Upper lobe of right lung (tissue), 1 donor: ENCODE measurements around the gene FSHB. TPM values are rescaled to one million over a fixed set of nuclear protein-coding genes. Genes with fewer than 3 reads are reported as not detected.
"Not testable (repeated sequence)": the region's sequence is repeated elsewhere in the genome, so short reads cannot be mapped to it uniquely, and the experiment has no call there.

Experiments used
- ATAC-seq: fragments of 200-7000 bp; cut with Tn5 transposase; one replicate; pipeline ENCODE4 v1.9.1; 2020; ENCODE audit warnings: mild to moderate bottlenecking, moderate library complexity
- DNase-seq: peaks from one replicate; pipeline ENCODE4 v3.0.0-alpha.2; 2020
- H3K27ac ChIP-seq: fragments of 200-600 bp; one replicate; pipeline ENCODE4 v1.8.0; 2022
- H3K27me3 ChIP-seq: fragments of 200-600 bp; one replicate; pipeline ENCODE4 v1.8.0; 2022; ENCODE audit warnings: mild to moderate bottlenecking
- H3K36me3 ChIP-seq: fragments of 200-600 bp; one replicate; pipeline ENCODE4 v1.8.0; 2022
- H3K4me1 ChIP-seq: fragments of 200-600 bp; one replicate; pipeline ENCODE4 v1.8.0; 2022
- H3K4me3 ChIP-seq: fragments of 200-600 bp; one replicate; pipeline ENCODE4 v1.8.0; 2022; ENCODE audit warnings: mild to moderate bottlenecking
- H3K9me3 ChIP-seq: fragments of 200-600 bp; one replicate; pipeline ENCODE4 v1.8.0; 2022
- intact Hi-C: fragments of 100-400 bp; cut with DNase I; formaldehyde crosslinking; loops from one replicate; pipeline ENCODE4 v1.11.0; 2022
- total RNA-seq: library from RNA; stranded (reverse); fragmentation: NEBNext Ultra II Directional; extraction: Animal tissue kit (Norgen Biotek cat#: 25700); gene quantifications from one replicate; pipeline ENCODE4 v1.2.1, GENCODE V29; 2021
- TF ChIP-seq, protein P1 (sequence below): fragments of 200-600 bp; IDR thresholded peaks from one replicate; pipeline ENCODE4 v1.8.0; 2022; ENCODE audit warnings: antibody characterized with exemption
- donor health status: DM: no; HTN: yes; CAD: no; lungs with severe emphysema.

The FSHB gene
- total RNA-seq, 1 donor from 2014 or later, result not detected

DNA sequence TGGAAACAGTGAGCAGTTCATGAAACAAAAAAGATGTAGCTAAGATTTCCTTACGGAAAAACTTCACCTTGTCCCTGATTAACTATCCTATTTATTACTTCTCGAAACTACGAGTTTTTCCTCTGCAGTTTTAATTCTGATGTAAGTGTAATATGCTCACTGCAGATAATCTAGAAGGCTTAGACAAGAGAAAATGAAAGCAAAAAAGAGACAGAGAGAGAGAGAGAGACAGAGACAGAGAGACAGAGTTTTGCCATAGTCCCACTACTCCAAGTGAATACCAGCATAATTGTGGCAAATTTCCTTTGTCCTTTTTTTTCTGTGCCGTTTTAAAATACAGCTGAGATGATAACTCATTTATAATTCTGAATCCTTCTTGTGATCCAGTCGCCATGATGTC is 24.8 kb downstream of the FSHB start:
- Histone ChIP-seq H3K36me3 (no peaks in the 10 kb centered on the region), H3K27ac (no peak overlapping the region), H3K9me3 (no peaks in the 10 kb centered on the region), H3K4me1 (no peaks in the 10 kb centered on the region), H3K4me3 (no peak overlapping the region), H3K27me3 (no peaks in the 10 kb centered on the region)
- intact Hi-C loops, result no loop called here
- TF ChIP-seq, protein P1, sequence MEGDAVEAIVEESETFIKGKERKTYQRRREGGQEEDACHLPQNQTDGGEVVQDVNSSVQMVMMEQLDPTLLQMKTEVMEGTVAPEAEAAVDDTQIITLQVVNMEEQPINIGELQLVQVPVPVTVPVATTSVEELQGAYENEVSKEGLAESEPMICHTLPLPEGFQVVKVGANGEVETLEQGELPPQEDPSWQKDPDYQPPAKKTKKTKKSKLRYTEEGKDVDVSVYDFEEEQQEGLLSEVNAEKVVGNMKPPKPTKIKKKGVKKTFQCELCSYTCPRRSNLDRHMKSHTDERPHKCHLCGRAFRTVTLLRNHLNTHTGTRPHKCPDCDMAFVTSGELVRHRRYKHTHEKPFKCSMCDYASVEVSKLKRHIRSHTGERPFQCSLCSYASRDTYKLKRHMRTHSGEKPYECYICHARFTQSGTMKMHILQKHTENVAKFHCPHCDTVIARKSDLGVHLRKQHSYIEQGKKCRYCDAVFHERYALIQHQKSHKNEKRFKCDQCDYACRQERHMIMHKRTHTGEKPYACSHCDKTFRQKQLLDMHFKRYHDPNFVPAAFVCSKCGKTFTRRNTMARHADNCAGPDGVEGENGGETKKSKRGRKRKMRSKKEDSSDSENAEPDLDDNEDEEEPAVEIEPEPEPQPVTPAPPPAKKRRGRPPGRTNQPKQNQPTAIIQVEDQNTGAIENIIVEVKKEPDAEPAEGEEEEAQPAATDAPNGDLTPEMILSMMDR, result no peak
- no peak for ATAC-seq
- DNase-seq, result no peak

DNA sequence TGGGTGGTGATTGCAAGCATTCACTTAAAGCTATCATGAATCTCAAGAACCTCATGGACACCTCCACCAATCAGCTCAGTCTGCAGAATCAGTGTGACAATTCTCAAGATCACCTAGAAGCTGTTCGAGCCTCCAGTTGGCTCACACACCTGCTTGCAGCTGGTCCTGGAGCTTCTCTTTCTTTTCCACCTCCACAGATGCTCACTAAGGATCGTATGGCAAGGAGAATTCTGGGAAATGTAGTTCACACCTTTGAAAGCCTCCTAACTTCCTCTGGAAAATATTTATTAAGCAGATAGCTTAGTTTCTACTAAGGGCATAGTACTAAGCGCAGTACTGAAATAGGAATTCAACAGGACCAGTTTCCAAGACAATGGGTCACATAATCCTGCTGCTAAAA is 26.2 kb downstream of the FSHB start:
- H3K27ac ChIP-seq, result no peak overlapping the region
- TF ChIP-seq, protein P1, result no peak
- H3K4me1 ChIP-seq, result no peaks in the 10 kb centered on the region
- H3K4me3 ChIP-seq, result no peak overlapping the region
- no peaks in the 10 kb centered on the region for H3K27me3 ChIP-seq
- intact Hi-C loops, result no loop called here
- H3K9me3 ChIP-seq, result no peaks in the 10 kb centered on the region
- no peaks in the 10 kb centered on the region for H3K36me3 ChIP-seq
- DNase-seq (no peak), ATAC-seq (no peak)

DNA sequence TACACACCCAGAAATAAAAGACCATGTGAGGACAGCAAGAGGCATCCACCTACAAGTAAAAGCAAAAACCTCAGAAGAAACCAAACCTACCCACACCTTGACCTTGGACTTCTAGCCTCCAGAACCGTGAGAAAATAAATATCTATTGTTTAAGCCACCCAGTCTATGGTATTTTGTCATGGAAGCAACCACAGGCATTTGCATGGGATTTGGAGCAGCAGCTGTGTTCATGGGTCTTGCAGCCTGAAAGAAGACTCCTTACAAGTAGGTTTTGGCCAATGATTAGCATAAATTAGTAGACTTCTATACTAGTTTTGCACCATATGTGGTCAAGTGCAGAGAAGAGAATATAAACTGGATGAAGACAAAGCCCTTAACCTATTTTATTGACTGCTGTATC is 27.9 kb downstream of the FSHB start:
- TF ChIP-seq, protein P1, result no peak
- no peak for ATAC-seq
- no peaks in the 10 kb centered on the region for H3K27me3 ChIP-seq

DNA sequence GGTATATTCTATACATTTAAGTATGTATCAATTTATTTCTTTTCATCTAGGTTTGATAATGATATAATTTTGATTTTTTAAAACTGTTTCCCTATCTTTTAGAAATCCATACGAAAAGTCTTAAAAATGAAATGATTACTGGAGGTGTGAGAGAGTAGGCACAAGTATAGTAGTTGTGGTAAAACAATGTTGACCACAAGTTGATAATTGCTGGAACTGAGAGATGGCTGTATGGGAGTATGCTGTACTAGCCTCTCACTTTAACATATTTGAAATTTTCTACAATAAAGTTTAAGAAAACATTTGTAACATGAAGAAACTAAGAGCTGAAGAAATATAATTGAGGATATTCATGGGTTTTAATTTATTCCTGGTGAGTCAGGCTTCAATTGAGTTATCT is 30.0 kb downstream of the FSHB start:
- Histone ChIP-seq H3K4me3 (no peak overlapping the region), H3K9me3 (no peaks in the 10 kb centered on the region), H3K27ac (no peak overlapping the region), H3K27me3 (no peaks in the 10 kb centered on the region), H3K36me3 (no peaks in the 10 kb centered on the region), H3K4me1 (no peaks in the 10 kb centered on the region)
- intact Hi-C loops, result no loop called here
- no peak for DNase-seq
- ATAC-seq, result no peak
- TF ChIP-seq, protein P1, result no peak

More for the DNA sequence above, 27.9 kb downstream of the FSHB start:
- Histone ChIP-seq H3K4me1 (no peaks in the 10 kb centered on the region), H3K27ac (no peak overlapping the region), H3K9me3 (no peaks in the 10 kb centered on the region), H3K36me3 (no peaks in the 10 kb centered on the region), H3K4me3 (no peak overlapping the region)
- intact Hi-C loops, result no loop called here
- DNase-seq, result no peak

DNA sequence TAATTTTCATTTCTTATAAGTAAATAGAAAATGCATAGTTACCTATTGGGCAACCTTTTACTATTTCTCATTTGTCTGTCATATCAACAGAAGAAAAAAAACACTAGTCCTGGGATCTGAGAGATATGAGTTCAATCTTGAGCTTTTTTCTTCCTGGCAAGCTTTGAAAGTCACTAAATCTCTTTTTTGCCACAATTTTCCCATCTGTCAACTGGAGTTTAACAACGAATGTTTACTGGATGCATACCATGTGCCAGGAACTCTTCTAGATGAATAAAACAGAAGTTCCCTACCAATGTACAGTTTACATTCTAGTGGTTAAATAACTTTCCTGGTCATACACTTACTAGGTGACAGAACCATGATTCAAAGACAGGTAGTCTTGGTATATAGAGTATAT is 31.0 kb downstream of the FSHB start:
- H3K27me3 ChIP-seq, result no peaks in the 10 kb centered on the region
- no peaks in the 10 kb centered on the region for H3K4me1 ChIP-seq
- DNase-seq (no peak), ATAC-seq (no peak)
- no peak overlapping the region for H3K27ac ChIP-seq
- no peaks in the 10 kb centered on the region for H3K9me3 ChIP-seq
- intact Hi-C loops, result no loop called here
- TF ChIP-seq, protein P1, result no peak
- no peak overlapping the region for H3K4me3 ChIP-seq
- no peaks in the 10 kb centered on the region for H3K36me3 ChIP-seq

DNA sequence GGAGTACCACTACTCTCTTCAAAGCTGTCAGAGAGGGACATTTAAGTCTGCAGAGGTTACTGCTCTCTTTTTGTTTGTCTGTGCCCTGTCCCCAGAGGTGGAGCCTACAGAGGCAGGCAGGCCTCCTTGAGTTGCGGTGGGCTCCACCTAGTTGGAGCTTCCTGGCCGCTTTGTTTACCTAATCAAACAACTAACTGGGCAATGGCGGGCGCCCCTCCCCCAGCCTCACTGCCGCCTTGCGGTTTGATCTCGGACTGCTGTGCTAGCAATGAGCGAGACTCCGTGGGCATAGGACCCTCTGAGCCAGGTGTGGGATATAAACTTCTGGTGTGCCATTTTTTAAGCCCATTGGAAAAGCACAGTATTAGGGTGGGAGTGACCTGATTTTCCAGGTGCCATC is 37.8 kb downstream of the FSHB start:
- DNase-seq, H3K36me3 ChIP-seq, H3K4me3 ChIP-seq, H3K9me3 ChIP-seq, H3K27me3 ChIP-seq, intact Hi-C loops, H3K27ac ChIP-seq, H3K4me1 ChIP-seq, ATAC-seq: not testable (repeated sequence)
